ENCODE data around the gene CRACR2A.

CRACR2A gene

DNA sequence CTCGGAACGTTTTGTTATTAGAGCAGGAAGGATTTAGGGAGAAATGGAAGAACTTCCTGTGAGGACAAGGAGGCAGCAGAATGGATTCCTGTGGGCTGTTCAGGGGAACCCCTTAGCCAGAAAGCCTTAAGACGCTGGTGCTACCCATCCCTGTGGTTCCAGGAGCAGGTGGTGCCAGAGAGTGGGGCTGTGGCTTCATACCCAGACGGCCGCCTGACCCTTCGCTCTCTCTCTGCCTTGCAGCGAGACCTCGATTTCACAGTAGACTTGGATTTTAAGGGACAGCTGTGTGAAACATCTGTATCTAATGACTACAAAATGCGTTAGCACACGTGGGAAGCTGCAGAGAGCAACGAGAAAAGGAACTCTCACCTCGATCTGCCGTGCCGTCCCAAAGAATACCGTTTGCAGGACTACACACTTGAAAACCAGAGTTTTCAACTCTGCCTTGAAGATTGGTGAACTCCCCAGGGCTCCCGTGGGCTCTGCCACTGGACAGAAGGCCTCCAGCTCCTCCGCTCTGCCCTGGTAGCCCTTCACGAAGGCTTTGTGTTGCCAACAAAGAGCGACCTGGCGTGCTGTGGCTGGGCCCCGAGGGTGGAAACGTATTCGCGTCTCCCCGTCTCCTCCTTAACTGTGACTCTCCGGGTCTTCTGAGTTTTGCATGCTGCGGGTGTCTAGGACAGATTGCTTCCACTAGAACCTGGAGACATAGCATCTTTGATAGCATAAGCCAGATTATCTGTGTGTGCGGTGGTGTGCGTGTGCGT, 159.9 kb downstream of the CRACR2A start:
- no peak for DNase-seq

DNA sequence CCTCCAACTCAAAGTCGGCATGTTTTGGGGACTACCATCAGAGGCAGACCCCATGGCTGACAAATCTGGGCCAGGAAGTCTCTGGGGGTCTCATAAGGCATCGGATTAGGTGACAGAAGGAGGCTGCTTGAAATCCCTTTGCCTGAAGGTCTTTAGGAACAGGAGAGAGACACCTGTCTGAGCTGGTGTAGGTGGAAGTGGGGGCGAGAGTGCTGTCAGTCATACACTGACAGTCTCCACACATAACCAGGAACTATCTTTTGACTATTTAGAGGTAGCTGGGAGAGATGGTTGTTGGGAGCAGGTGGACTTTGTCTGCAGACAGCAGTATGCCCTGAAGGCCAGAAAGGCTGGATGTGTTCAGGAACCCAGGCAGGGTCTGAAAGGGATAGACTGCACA, 163.2 kb downstream of the CRACR2A start:
- no peak for DNase-seq

DNA sequence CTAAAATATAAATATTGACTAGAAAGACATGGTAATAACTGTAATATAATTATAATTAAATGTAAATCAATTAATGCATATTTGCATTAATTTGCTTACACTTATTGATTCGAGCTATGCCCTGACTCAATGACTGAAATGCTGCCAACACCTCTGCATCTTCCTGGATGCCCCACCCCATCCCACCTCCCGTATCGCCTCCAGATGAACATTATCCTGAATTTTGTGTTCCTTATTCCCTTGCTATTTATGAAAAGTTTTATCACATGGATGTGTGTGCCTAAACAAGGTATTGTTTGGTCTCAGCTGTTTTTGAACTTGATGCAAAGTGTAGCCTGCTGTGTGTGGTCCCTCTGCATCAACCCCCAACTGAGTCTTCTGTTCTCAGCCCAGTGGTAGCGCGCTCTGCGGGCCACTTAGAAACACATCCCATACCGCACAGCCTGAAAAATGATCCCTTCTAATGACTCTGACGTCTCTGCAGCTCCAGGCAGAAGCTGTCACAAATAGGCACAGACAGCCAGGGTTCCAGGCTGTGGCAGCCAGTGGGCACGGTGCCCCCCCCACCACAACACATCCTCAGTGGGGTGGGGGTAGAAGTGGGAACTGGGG, 165.4 kb downstream of the CRACR2A start:
- no peak for DNase-seq

DNA sequence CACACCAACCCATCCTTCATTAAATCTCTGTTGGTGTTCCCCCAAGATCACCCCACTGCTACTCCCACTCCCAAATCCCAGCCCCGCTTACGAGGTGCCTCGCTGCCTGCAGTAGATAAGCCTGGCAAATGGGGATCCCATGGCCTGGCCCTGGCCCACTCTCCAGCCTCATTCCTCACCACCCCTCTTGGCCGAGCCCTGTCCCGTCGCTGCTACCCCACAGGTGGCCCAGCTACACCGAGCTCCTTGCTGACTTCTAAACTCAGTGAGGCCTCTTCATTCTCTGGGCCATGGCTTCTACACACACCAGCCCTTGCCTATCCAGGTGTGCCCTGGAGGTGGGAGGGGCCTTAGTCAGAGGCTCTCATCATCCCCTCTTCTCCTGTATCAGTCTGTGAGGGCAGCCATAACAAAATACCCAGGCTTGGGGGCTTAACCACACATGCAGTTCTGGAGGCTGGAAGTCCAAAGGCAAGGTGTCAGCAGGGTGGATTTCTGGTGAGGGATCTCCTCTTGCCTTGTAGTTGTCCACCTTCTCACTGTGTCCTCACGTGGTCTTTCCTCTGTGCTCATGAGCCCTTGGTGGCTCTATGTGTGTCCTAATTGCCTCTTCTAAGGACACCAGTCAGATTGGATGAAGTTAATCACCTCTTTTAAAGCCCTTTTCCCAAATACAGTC, 169.1 kb downstream of the CRACR2A start:
- no peak for DNase-seq

DNA sequence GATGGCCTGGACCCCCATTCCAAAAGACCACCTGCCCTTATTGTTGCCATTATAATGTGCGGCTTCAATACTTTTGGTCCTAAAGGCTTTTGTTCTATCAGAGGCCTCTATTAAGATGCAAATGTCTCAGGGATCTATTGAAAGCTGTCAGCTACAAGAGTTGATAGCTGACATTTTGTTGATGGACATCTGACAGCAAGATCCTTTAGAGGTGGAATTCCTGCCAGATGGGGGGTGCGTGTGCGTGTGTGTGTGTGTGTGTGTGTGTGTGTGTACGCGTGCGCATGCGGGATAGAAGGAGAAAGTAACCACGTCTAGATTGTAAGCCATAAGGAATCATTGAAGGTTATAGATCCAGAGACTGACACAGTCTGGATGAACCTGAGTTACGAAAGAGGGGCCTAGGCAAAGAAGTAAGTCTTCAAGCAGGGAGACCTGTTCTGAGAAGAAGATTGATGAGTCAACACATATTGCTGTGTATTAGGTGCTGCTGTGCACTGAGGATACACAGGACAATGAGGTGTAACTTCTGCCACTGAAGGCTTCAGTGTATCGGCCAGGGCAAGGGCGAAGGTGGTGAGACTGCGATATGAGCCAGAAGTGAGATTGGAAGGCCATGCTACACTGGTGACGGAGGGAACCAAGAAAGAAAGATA, 172.7 kb downstream of the CRACR2A start:
- DNase-seq = no peak

DNA sequence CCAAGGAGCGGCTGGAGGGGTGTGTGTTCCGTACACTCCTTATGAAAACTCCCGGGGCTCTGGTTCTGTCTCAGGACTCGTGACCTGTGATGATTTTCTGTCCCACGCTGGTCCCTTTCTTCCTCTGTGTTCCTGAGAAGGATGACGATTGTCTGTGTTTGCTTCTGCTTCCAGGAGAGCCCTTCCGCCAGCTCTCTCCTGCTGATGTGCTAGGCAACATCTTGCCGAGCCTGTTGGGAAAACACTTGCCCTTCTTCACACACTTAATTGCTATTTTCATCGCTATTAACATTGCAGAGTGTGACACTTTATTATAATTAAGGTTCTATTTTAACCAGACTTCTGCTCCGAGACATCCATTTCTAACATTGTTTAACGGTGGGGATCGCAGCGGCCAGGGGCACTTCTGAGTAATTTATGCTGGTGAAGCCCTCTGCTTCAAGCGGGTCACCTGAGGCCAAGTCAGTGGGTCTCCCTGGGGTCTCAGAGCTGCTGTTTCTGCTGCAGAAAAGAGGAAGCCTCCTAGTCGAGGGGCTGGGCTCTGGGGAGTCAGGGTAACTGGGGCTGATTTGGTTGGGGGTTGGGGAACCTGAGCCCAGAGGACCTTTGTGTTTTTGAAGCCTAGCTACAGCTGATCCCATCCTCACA, 173.3 kb downstream of the CRACR2A start:
- no peak for DNase-seq

DNA sequence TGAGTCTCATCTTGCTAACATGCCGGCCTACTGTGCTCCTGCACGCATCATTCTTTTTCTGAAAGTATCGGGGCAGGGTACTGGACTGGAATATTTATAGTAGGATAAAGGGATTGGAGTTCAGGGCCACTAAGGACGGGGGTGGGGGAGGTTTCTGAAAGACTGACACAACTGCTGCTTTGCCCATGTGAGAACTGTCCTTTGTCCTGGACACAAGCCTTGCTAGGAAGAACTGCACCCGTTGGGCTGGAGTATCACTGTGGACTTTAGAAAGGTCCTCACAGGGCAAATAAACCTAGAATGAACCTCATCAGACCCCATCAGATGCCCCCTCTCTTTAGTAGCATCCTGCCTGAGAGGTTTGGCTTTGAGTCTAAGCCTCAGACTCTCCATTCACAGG, 174.4 kb downstream of the CRACR2A start:
- no peak for DNase-seq

DNA sequence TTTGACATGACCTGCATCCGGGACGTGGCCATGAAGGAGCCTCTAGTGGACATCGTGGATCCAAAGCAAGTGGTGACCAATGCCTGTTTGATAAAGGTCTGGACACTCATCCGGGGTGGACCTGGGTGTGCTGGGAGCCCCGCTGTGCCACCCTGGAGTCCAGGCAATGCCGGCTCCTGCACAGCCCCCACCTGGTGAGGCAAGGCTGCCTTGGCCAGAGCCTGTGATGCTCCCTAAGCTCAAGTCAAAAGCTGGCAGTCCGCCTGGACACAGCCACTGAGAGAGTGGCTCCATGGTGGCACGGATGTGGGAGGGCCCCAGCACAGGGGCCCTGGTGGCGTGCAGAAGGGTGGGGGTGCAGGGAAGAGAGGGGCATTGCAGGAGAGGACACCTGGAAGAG, 176.0 kb downstream of the CRACR2A start:
- DNase-seq = no peak

DNA sequence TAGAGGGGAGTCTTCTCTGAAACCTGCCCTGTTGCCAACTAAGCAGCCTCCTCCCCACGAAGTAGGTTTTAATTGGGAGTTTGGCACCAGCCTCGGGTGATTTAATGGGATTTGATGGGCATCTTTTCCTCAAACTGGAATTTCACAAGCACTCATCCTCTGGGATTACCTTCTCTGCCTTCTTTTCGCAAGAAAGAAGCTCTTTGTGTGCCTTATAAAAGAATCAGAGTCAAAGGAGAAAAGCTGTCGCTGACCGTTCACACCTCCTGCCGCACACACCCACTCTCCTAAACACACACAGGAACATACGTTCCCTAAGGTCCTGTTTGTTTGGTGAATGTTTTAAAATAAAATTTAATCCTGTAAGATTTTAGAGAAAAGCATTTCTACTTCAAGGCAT, 177.9 kb downstream of the CRACR2A start:
- no peak for DNase-seq

DNA sequence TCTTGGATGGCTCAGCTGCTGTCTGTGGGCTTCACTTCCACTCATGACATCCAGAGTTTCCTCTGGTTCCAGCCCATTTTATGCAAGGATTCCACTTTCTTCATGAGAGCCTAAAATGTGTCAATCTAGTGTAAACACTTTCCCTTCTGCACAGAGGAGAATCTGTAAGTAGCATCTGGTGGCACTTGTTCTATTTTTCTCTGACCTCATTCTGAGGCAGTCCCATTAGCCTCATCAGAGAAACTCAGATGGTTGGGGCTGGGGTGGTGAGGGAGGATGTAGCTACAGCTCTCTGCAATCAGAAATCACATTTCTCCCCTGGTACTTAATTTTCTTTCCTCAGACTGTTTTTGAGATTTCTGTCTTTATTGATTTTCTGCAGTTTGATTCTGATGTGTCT, 180.3 kb downstream of the CRACR2A start:
- no peak for DNase-seq

DNA sequence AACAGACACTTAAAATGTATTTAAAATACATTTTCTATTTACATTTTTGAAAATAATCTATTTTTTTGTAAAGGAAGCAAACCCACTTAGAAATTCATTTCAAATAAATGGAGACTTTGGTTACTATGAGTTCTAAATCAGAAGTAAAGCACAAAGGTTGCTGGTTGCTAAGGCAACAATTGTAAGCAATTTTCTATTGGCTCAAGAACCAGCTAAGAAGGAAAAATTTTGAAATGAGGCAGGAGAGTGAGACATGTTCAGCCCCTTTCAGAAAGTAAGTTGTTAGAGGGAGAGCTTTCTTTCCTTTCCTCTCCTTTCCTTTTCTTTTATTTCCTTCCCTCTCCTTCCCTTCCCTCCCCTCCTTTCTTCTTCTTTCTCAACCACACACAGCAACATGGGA, 181.2 kb downstream of the CRACR2A start:
- DNase-seq = no peak

DNA sequence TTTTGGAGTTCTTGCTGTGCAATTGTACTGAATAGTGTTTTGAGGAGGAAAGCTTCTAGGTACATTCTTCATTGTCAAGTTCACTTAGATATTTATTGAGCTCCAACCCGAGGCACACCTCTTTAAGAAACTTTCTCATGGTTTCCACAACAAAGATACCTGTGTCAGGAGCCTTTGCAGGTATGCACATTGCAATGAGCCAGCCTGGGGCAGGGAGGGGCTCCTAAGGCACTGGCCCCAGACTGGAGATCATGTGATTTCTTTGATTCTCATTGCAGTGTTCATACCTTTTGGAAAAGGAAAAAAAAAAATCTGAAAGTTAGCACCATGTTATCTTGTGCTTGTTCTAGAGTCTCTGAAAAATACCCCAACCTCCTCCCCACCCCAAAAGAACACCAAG, 181.6 kb downstream of the CRACR2A start:
- no peak for DNase-seq

DNA sequence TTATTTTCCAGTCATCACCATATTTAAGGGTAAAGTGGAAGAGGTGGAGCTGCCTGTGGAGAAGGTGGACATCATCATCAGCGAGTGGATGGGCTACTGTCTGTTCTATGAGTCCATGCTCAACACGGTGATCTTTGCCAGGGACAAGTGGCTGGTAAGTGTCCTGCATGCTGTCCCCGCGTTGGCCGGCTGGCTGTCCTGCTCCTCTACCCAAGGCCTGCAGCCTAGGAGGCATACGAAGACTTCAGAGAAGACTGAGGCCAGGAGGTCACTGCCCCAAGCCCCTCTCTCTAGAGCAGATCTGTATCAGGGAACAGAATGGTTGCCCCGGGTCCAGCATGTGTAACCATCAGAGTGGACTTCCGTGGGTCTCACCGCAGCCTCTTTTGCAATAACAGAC, 184.2 kb downstream of the CRACR2A start:
- no peak for DNase-seq

DNA sequence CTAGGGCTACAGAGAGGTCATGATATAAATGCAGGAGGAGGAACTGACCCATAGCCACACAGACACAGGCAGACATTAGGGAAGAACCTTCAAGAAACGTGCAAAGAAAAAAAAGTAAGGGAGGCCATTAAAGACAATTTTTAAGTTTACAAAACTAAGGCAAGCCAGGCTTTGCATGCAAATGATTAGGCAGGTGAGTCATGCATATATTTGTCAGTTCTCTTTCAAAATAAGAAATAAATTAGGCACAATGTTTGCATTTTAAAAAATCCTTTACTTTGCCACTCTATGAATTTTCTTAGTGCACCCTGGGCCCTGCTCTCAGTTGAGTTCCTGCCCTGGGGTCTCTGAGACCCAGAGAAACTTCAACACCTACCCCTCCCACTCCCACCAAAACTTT, 186.9 kb downstream of the CRACR2A start:
- no peak for DNase-seq

All from right hindlimb (tissue), 1 donor.